CD14-positive monocyte (primary cell): ENCODE data around the gene PGD. TPM values are rescaled to one million over a fixed set of nuclear protein-coding genes. Genes with fewer than 3 reads are reported as not detected.
A peak's percentile ranks its signal among the peaks of the same experiment; 100 is the strongest.

Experiments
- DNase-seq, 3 donors: peaks; one replicate each; pipeline ENCODE4 v3.0.0-alpha.2; 2011 to 2022
- H2AFZ ChIP-seq: 2 replicates; pipeline ENCODE4 v1.6.0; 2012; ENCODE audit warnings: mild to moderate bottlenecking, low read depth, low read length, inconsistent platforms; ENCODE audit not compliant: insufficient read depth, poor library complexity, severe bottlenecking
- H3K27ac ChIP-seq, 2 donors: 1 replicate in 1 of 2; 2 replicates in 1 of 2; pipeline ENCODE4 v1.5.1; 2012 to 2013; ENCODE audit warnings: low read length in 2 of 2, control low read depth in 1 of 2, inconsistent platforms in 1 of 2, low read depth in 1 of 2, mild to moderate bottlenecking in 1 of 2
- H3K27me3 ChIP-seq, 2 donors: one replicate each; pipeline versions ENCODE4 v1.6.0 to v1.6.1; 2011 to 2013; ENCODE audit warnings: low read length in 2 of 2; ENCODE audit not compliant: control insufficient read depth in 2 of 2, insufficient read depth in 2 of 2
- H3K36me3 ChIP-seq, 2 donors: replicated peaks in 1 of 2; 1 replicate in 1 of 2; 2 replicates in 1 of 2; pipeline versions ENCODE4 v1.5.1 to v1.6.1; 2012 to 2013; ENCODE audit warnings: low read length in 2 of 2, control low read depth in 1 of 2, inconsistent platforms in 1 of 2, mild to moderate bottlenecking in 1 of 2; ENCODE audit not compliant: insufficient read depth in 2 of 2, control insufficient read depth in 1 of 2
- H3K4me1 ChIP-seq, 2 donors: 1 replicate in 1 of 2; 2 replicates in 1 of 2; pipeline versions ENCODE4 v1.5.1 to v1.6.1; 2012 to 2013; ENCODE audit warnings: low read length in 2 of 2, control low read depth in 1 of 2, inconsistent platforms in 1 of 2, mild to moderate bottlenecking in 1 of 2, moderate library complexity in 1 of 2; ENCODE audit not compliant: insufficient read depth in 2 of 2, control insufficient read depth in 1 of 2
- H3K4me2 ChIP-seq: replicated peaks from 2 replicates; pipeline ENCODE3; 2012; ENCODE audit warnings: low read length, moderate library complexity, mild to moderate bottlenecking; ENCODE audit not compliant: poor library complexity, severe bottlenecking; ENCODE audit errors: extremely low read depth
- H3K4me3 ChIP-seq, 3 experiments: fragments of 200-600 bp in 1 of 3; sonication (generic) in 1 of 3; replicated peaks in 1 of 3; 1 replicate in 2 of 3; 2 replicates in 1 of 3; pipeline ENCODE4 v1.5.1; 2011 to 2013; ENCODE audit warnings: low read length in 3 of 3, mild to moderate bottlenecking in 3 of 3, control low read depth in 2 of 3, low read depth in 2 of 3, inconsistent platforms in 1 of 3, moderate library complexity in 1 of 3
- H3K79me2 ChIP-seq: 2 replicates; pipeline ENCODE4 v1.6.0; 2012; ENCODE audit warnings: mild to moderate bottlenecking, control low read depth, inconsistent platforms, low read length, moderate library complexity; ENCODE audit not compliant: insufficient read depth
- H3K9ac ChIP-seq: 2 replicates; pipeline ENCODE4 v1.6.0; 2017; ENCODE audit warnings: low read length, mild to moderate bottlenecking; ENCODE audit not compliant: insufficient read depth, poor library complexity, severe bottlenecking
- H3K9me3 ChIP-seq, 2 donors: replicated peaks in 1 of 2; 1 replicate in 1 of 2; 2 replicates in 1 of 2; pipeline versions ENCODE4 v1.5.1 to v1.6.1; 2012 to 2013; ENCODE audit warnings: low read length in 2 of 2, control low read depth in 1 of 2; ENCODE audit not compliant: control insufficient read depth in 1 of 2, insufficient read depth in 1 of 2
- H4K20me1 ChIP-seq: 2 replicates; pipeline ENCODE4 v1.6.0; 2012; ENCODE audit warnings: mild to moderate bottlenecking, low read length, control low read depth, moderate library complexity; ENCODE audit not compliant: insufficient read depth
- H3K27ac Mint-ChIP-seq, 7 donors: one replicate each; pipeline ENCODE4 v1.8.0; 2020; ENCODE audit warnings: mild to moderate bottlenecking in 7 of 7, mixed read lengths in 7 of 7, moderate library complexity in 6 of 7, inconsistent platforms in 2 of 7
- H3K27me3 Mint-ChIP-seq, 3 donors: one replicate each; pipeline ENCODE4 v1.8.0; 2021 to 2022; ENCODE audit warnings: low read depth in 3 of 3, mild to moderate bottlenecking in 3 of 3, mixed read lengths in 3 of 3, moderate library complexity in 3 of 3, inconsistent platforms in 1 of 3
- H3K36me3 Mint-ChIP-seq, 2 donors: one replicate each; pipeline ENCODE4 v1.8.0; 2020; ENCODE audit warnings: mixed read lengths in 2 of 2, inconsistent platforms in 1 of 2, mild to moderate bottlenecking in 1 of 2
- H3K4me1 Mint-ChIP-seq: one replicate; pipeline ENCODE4 v1.8.0; 2020; ENCODE audit warnings: mild to moderate bottlenecking, mixed read lengths
- H3K4me3 Mint-ChIP-seq, 2 donors: one replicate each; pipeline ENCODE4 v1.8.0; 2020; ENCODE audit warnings: mild to moderate bottlenecking in 2 of 2, mixed read lengths in 2 of 2, moderate library complexity in 1 of 2
- H3K9me3 Mint-ChIP-seq, 7 donors: one replicate each; pipeline ENCODE4 v1.8.0; 2020 to 2022; ENCODE audit warnings: mixed read lengths in 7 of 7, mild to moderate bottlenecking in 6 of 7, moderate library complexity in 6 of 7, inconsistent platforms in 2 of 7
- WGBS: methylation state at CpG from one replicate; pipeline ENCODE4 v1.1.5; 2013; ENCODE audit warnings: missing lambda C conversion rate; ENCODE audit not compliant: insufficient coverage; 5-methylcytosine and 5-hydroxymethylcytosine counted together
- intact Hi-C, 2 donors: fragments of 100-400 bp; cut with micrococcal nuclease; formaldehyde crosslinking; loops; one replicate each; pipeline versions ENCODE4 v1.15.0 to v1.15.1; 2023
- polyA plus RNA-seq, 3 donors: library from polyadenylated mRNA; depleted of rRNA in 1 of 3; unstranded in 2 of 3; stranded (reverse) in 1 of 3; fragments of 300-500 nt in 2 of 3; fragments of >200 nt in 1 of 3; fragmentation: Illumina TruSeq in 2 of 3; gene quantifications; 1 replicate in 2 of 3; 2 replicates in 1 of 3; pipeline ENCODE4 v1.2.3, GENCODE V29; 2012 to 2021
- TF ChIP-seq, protein P1 (sequence below): fragments of 200-600 bp; IDR thresholded peaks from one replicate; pipeline ENCODE4 v1.8.0; 2022; ENCODE audit warnings: antibody characterized with exemption, mild to moderate bottlenecking

PGD gene
- polyA plus RNA-seq, 3 donors = 173 to 509 (median 471) TPM

DNA sequence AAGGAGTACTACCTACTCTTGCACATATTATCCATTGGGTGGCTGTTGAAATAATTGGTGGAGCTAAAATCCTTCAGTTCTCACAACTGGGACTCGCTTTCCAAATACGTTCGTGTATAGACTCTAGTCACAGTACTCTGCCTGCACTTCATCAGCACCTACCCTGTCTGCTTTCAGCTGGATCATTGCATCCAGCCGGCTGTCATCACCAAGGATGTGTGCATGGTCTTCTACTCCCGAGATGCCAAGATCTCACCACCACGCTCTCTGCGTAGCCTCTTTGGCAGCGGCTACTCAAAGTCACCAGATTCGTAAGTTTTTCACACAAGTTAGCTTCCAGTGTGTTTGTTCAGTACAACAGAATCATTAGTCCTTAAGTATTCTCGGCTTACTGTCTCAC lies 37.3 kb upstream of the PGD start:
- Histone ChIP-seq H3K9ac (no peak overlapping the region), H3K4me2 (no peak overlapping the region), H3K36me3 (peaks cover 41 to 70% of the 10 kb centered on the region in 2 donors), H3K4me3 (no peak overlapping the region), H3K79me2 (no peaks in the 10 kb centered on the region), H3K27ac (no peak overlapping the region), H3K27me3 (no peaks in the 10 kb centered on the region), H3K4me1 (no peaks in the 10 kb centered on the region), H3K9me3 (no peaks in the 10 kb centered on the region), H4K20me1 (no peaks in the 10 kb centered on the region), H2AFZ (no peak overlapping the region)
- WGBS = 99% methylated on average over 9 of the region's 10 CpGs
- H3K36me3 Mint-ChIP-seq = peaks cover 43 to 48% of the 10 kb centered on the region in 2 donors
- peaks cover 3% of the 10 kb centered on the region for H3K4me1 Mint-ChIP-seq
- H3K4me3 Mint-ChIP-seq = no peak overlapping the region
- no peaks in the 10 kb centered on the region for H3K27me3 Mint-ChIP-seq
- H3K9me3 Mint-ChIP-seq = no peaks in the 10 kb centered on the region
- intact Hi-C loops = no loop called here
- peak overlapping the region in 2 of 7 donors; percentile 16 to 37 for H3K27ac Mint-ChIP-seq
- TF ChIP-seq, protein P1, sequence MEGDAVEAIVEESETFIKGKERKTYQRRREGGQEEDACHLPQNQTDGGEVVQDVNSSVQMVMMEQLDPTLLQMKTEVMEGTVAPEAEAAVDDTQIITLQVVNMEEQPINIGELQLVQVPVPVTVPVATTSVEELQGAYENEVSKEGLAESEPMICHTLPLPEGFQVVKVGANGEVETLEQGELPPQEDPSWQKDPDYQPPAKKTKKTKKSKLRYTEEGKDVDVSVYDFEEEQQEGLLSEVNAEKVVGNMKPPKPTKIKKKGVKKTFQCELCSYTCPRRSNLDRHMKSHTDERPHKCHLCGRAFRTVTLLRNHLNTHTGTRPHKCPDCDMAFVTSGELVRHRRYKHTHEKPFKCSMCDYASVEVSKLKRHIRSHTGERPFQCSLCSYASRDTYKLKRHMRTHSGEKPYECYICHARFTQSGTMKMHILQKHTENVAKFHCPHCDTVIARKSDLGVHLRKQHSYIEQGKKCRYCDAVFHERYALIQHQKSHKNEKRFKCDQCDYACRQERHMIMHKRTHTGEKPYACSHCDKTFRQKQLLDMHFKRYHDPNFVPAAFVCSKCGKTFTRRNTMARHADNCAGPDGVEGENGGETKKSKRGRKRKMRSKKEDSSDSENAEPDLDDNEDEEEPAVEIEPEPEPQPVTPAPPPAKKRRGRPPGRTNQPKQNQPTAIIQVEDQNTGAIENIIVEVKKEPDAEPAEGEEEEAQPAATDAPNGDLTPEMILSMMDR = no peak
- no peak for DNase-seq

DNA sequence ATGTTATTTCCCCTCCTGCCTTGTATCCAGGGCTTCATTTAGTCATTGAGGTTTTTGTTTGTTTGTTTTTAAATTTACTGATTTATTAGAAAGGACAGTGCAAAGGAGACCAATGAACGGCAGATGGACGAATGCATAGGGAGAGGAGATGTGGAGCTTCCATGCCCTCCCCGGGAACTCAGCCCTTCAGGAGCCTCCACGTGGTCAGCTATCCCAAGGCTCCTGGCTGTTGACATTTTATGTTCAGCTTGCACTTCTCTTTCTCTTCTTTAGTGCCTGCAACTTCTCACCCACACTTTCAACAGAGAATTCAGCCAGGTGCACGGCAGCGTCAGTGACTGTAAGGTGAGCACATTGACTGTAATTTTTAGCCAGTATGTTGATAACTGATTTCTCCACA lies 30.7 kb upstream of the PGD start:
- H3K4me3 Mint-ChIP-seq = no peak overlapping the region
- peaks cover 49 to 75% of the 10 kb centered on the region in 2 donors for H3K36me3 Mint-ChIP-seq
- H3K4me1 ChIP-seq = no peaks in the 10 kb centered on the region
- intact Hi-C loops = no loop called here
- H3K4me3 ChIP-seq = no peak overlapping the region
- H3K79me2 ChIP-seq = no peaks in the 10 kb centered on the region
- H3K27ac Mint-ChIP-seq = no peak overlapping the region
- WGBS = 97% methylated on average over 3 of the region's 6 CpGs
- no peak for DNase-seq
- no peak overlapping the region for H3K27ac ChIP-seq
- no peak overlapping the region for H3K4me2 ChIP-seq
- H4K20me1 ChIP-seq = no peaks in the 10 kb centered on the region
- no peaks in the 10 kb centered on the region for H3K27me3 ChIP-seq
- TF ChIP-seq, protein P1 = no peak
- no peaks in the 10 kb centered on the region for H3K9me3 ChIP-seq
- H2AFZ ChIP-seq = no peak overlapping the region
- H3K9me3 Mint-ChIP-seq = no peaks in the 10 kb centered on the region
- peaks cover 1% of the 10 kb centered on the region for H3K4me1 Mint-ChIP-seq
- no peak overlapping the region for H3K9ac ChIP-seq
- peaks cover 45 to 80% of the 10 kb centered on the region in 2 donors for H3K36me3 ChIP-seq
- H3K27me3 Mint-ChIP-seq = peaks cover 0 to 3% (median 0%) of the 10 kb centered on the region in 3 donors
